ENCODE measurements around the gene LRRC8D.

- TF ChIP-seq, protein P1, sequence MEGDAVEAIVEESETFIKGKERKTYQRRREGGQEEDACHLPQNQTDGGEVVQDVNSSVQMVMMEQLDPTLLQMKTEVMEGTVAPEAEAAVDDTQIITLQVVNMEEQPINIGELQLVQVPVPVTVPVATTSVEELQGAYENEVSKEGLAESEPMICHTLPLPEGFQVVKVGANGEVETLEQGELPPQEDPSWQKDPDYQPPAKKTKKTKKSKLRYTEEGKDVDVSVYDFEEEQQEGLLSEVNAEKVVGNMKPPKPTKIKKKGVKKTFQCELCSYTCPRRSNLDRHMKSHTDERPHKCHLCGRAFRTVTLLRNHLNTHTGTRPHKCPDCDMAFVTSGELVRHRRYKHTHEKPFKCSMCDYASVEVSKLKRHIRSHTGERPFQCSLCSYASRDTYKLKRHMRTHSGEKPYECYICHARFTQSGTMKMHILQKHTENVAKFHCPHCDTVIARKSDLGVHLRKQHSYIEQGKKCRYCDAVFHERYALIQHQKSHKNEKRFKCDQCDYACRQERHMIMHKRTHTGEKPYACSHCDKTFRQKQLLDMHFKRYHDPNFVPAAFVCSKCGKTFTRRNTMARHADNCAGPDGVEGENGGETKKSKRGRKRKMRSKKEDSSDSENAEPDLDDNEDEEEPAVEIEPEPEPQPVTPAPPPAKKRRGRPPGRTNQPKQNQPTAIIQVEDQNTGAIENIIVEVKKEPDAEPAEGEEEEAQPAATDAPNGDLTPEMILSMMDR (IDR thresholded peaks at IDR 0.05): no peak
- no peak for TF ChIP-seq EP300 (IDR thresholded peaks at IDR 0.05)
Observed at GRCh38 chr1:89939693-89940438, 119.0 kb downstream of the LRRC8D start.
